Activated T-cell treated with anti-CD3 and anti-CD28 coated beads, Interleukin-2, amount 50 U/mL, for 48 hours (primary cell): ENCODE measurements around the gene RAPGEF1.
A peak's percentile ranks its signal among the peaks of the same experiment; 100 is the strongest.
"Not testable (repeated sequence)": the region's sequence is repeated elsewhere in the genome, so short reads cannot be mapped to it uniquely, and the experiment has no call there.

ENCODE experiments used
- DNase-seq, 2 experiments: peaks; one replicate each; pipeline ENCODE4 v3.0.0-alpha.2; 2020

Gene RAPGEF1

DNA sequence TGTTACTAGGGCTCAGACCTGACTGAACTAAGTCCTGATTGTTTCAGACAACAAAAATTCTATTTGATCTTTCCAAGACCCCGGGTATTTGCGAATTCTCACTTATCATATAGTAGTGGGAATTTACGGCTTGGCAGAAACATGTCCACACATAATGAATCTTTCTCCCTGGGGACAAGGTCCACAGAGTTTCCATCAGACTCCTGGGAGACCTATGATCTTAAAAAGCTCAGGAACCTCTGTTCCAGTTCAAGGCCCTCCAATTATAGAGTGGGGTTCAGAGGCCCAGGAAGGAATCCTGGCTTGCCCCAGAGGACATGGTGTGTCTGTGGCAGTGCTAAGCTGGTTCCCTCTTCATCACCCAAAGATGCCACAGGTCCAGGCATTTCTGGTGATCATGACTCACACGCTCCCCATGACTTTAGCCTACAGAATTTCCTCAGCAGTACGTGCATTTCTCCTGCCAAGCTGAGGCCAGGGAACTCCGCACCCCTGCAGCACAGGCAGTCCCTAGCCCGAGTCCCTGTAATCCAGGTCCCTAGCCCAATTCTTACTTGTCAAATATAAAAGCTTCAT is 12.6 kb downstream of the RAPGEF1 start:
- DNase-seq, result peak in 1 of 2 experiments; percentile 42

- DNase-seq, result no peak
Observed at GRCh38 chr9:131724683-131725082, 15.2 kb downstream of the RAPGEF1 start.

DNA sequence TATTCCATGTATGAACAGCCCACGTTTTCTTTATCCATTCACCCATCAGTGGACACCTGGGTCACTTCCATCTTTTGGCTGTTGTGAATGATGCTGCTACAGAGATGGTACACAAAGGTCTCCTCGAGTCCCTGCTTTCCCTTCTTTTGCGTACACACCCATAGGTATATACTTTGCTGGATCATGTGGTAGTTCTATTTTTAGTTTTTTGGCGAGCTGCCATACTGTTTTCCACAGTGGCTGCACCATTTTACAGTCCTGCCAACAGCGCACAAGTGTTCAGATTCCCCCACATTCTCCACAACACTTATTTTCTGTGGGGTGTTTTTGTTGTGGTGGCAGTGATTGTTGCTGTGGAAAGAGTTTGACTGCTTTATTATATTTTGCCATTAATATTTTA is 16.2 kb downstream of the RAPGEF1 start:
- no peak for DNase-seq

GRCh38 chr9:131722255-131722654 is 17.6 kb downstream of the RAPGEF1 start:
- DNase-seq, result no peak

DNA sequence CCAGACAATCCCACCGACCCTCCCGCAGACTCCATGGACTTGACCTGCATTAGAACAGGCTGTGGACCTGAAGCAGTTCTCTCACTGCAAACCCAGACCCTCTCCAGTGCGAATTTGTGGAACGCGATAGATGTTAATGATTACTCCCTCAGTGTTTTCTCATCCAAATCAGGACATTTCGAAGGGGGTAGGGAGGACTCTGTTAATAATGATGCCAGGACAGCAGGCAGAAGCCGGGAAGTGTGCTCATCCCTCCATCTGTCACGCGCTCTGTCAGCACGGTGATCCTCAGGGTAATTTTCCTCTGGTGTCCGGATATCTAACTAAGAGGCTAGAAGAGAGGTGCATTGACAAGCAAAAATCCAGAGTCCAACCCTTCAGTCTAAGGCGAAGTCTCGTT is 18.8 kb downstream of the RAPGEF1 start:
- no peak for DNase-seq

- peak in 1 of 2 experiments; percentile 64 for DNase-seq
Observed at GRCh38 chr9:131720330-131720729, 19.5 kb downstream of the RAPGEF1 start.

- DNase-seq, result no peak
Observed at GRCh38 chr9:131719262-131719908, 20.5 kb downstream of the RAPGEF1 start.

- no peak for DNase-seq
Observed at GRCh38 chr9:131717719-131718460, 22.0 kb downstream of the RAPGEF1 start.

- DNase-seq, result no peak
Observed at GRCh38 chr9:131715906-131716305, 24.0 kb downstream of the RAPGEF1 start.

DNA sequence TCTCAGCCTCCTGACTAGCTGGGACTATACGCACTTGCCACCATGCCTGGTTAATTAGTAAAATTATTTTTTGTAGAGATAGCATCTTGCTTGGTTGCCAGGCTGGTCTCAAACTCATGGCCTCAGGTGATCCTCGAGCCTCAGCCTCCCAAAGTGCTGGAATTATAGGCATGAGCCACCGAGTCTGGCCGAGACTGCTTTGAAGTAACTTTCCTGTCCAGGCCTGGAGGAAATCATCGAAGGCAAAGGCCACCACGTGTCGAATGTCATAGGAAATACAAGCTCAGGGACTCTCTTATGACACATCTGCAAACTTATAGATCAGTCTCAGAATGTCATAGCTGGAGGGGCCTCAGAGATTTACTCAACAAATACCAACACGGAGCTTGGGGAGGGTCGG is 25.1 kb downstream of the RAPGEF1 start:
- DNase-seq, result no peak

GRCh38 chr9:131714161-131714646 is 25.7 kb downstream of the RAPGEF1 start:
- DNase-seq, result no peak

- DNase-seq, result no peak
Observed at GRCh38 chr9:131713016-131713415, 26.9 kb downstream of the RAPGEF1 start.

GRCh38 chr9:131712151-131712716 is 27.6 kb downstream of the RAPGEF1 start:
- no peak for DNase-seq

DNA sequence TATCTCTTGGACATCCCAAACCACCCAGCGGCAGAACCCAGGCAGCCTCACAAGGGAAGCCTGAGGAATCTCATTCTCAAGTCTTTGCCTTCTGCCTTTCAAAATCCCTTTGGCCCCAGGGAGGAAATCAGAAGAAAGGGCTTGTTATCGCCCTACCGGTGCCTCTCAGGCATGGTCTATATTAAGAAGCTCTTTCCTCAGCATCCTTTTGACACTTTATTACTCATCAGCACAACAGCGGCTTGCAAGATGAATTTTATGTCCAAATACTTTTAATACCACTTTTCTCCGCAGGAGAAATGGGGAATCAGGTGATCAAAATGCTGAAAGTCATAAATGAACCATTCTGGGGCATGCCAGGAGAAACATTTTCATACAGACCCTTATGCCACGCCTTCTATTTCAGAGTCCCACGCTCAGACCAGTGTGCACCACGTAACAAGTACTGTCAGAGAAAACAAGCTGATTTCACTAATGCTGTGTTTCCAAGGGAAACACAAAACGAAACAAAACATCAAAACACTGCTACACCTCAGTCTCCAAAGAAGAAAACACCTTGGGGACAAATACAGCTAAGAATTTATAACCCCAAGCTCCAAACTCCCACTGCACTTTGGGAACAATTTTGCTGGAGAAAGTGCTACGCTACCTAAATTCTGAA is 30.0 kb downstream of the RAPGEF1 start:
- no peak for DNase-seq

- not testable (repeated sequence) for DNase-seq
Observed at GRCh38 chr9:131709010-131709770, 30.7 kb downstream of the RAPGEF1 start.

GRCh38 chr9:131708226-131709002 is 31.5 kb downstream of the RAPGEF1 start:
- no peak for DNase-seq

DNA sequence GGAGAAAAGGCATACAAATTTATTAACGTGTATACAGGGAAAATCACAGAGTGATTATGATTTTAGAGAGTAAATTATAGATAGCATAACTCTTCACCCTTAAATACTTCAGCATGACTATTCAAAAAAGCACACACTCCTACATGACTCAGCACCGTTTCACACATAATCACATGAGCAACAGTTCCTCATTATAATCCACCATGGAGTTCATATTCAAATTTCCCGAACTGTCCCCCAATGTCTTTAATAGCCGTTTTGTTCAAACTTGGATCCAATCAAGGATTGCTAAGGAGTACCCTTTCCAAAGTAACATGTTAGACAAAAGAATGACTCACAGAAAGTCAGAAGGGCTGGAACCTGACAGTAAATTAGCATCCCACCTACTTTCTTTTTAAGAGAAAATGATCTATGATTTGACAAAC is 32.1 kb downstream of the RAPGEF1 start:
- DNase-seq, result no peak

- no peak for DNase-seq
Observed at GRCh38 chr9:131707050-131707449, 32.8 kb downstream of the RAPGEF1 start.

GRCh38 chr9:131706608-131706970 is 33.3 kb downstream of the RAPGEF1 start:
- no peak for DNase-seq

DNA sequence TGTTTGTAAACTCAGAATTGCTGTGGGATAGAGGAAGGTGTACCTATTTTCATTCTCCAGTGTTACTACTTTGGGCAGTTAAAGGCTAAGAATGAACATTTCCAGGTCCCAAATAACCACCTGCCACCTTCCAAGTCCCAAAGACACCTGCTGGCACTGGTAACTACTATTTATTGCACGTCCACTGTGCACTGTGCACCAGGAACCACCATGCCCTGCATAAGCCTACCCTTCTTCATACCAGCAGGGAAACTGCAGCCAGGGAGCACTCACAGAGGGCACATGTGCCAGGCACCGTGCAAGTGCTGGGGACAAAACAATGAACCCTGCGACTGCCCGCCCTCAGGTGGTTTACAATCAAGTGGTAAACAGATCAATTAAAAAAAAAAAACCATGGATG is 34.9 kb downstream of the RAPGEF1 start:
- no peak for DNase-seq

- no peak for DNase-seq
Observed at GRCh38 chr9:131704141-131704983, 35.5 kb downstream of the RAPGEF1 start.
